Measurements from ENCODE around the gene LGI1. TPM values are rescaled to one million over a fixed set of nuclear protein-coding genes. Genes with fewer than 3 reads are reported as not detected.

The LGI1 gene
- polyA plus RNA-seq, 3 donors, result 0.03 TPM; not detected in 2

- peak in 1 of 3 donors; percentile 30 for DNase-seq
- H4K20me1 ChIP-seq (ENCODE audit: insufficient read depth, low read length), result no peaks in the 10 kb centered on the region
- Mint-ChIP-seq H3K27me3 (ENCODE audit: low read depth in 3 of 3) (peaks cover 1 to 6% (median 4%) of the 10 kb centered on the region in 3 donors), H3K4me3 (no peak overlapping the region), H3K4me1 (peaks cover 19% of the 10 kb centered on the region), H3K36me3 (no peaks in the 10 kb centered on the region), H3K9me3 (peaks cover 0 to 3% (median 0%) of the 10 kb centered on the region in 7 donors), H3K27ac (no peak overlapping the region)
- no peak overlapping the region for H2AFZ ChIP-seq (ENCODE audit: insufficient read depth, low read depth, low read length, poor library complexity, severe bottlenecking)
- no peaks in the 10 kb centered on the region for H3K27me3 ChIP-seq (ENCODE audit: control insufficient read depth in 2 of 2, insufficient read depth in 2 of 2, low read length in 2 of 2)
- H3K36me3 ChIP-seq (replicated peaks in 1 of 2; ENCODE audit: control insufficient read depth in 1 of 2, insufficient read depth in 2 of 2, low read length in 2 of 2), result no peaks in the 10 kb centered on the region
- H3K4me2 ChIP-seq (replicated peaks; ENCODE audit: extremely low read depth, low read length, poor library complexity, severe bottlenecking), result no peak overlapping the region
- TF ChIP-seq CTCF (IDR thresholded peaks at IDR 0.05), result no peak
- intact Hi-C loops (cut with micrococcal nuclease), result no loop called here
- H3K4me1 ChIP-seq (ENCODE audit: control insufficient read depth in 1 of 2, insufficient read depth in 2 of 2, low read length in 2 of 2), result peaks cover 13 to 16% of the 10 kb centered on the region in 2 donors
- 60% methylated on average over 1 of the region's 5 CpGs for WGBS (ENCODE audit: insufficient coverage)
- H3K27ac ChIP-seq (ENCODE audit: low read depth in 1 of 2, low read length in 2 of 2), result no peak overlapping the region
- H3K79me2 ChIP-seq (ENCODE audit: insufficient read depth, low read length), result no peaks in the 10 kb centered on the region
- H3K9me3 ChIP-seq (replicated peaks in 1 of 2; ENCODE audit: control insufficient read depth in 1 of 2, insufficient read depth in 1 of 2, low read length in 2 of 2), result no peaks in the 10 kb centered on the region
- H3K4me3 ChIP-seq (replicated peaks in 1 of 3; ENCODE audit: low read depth in 2 of 3, low read length in 3 of 3), result no peak overlapping the region
- H3K9ac ChIP-seq (ENCODE audit: insufficient read depth, low read length, poor library complexity, severe bottlenecking), result no peak overlapping the region
Measured at GRCh38 chr10:93715345-93715744, 42.4 kb upstream of the LGI1 start.

- no peak overlapping the region for H3K4me3 Mint-ChIP-seq
- peaks cover 1 to 12% (median 4%) of the 10 kb centered on the region in 3 donors for H3K27me3 Mint-ChIP-seq (ENCODE audit: low read depth in 3 of 3)
- no peak overlapping the region for H3K27ac ChIP-seq (ENCODE audit: low read depth in 1 of 2, low read length in 2 of 2)
- H3K79me2 ChIP-seq (ENCODE audit: insufficient read depth, low read length), result no peaks in the 10 kb centered on the region
- H3K27ac Mint-ChIP-seq, result no peak overlapping the region
- no peaks in the 10 kb centered on the region for H3K36me3 ChIP-seq (replicated peaks in 1 of 2; ENCODE audit: control insufficient read depth in 1 of 2, insufficient read depth in 2 of 2, low read length in 2 of 2)
- H3K9me3 ChIP-seq (replicated peaks in 1 of 2; ENCODE audit: control insufficient read depth in 1 of 2, insufficient read depth in 1 of 2, low read length in 2 of 2), result no peaks in the 10 kb centered on the region
- no peaks in the 10 kb centered on the region for H3K36me3 Mint-ChIP-seq
- H3K4me1 Mint-ChIP-seq, result peaks cover 27% of the 10 kb centered on the region
- no peak overlapping the region for H3K4me2 ChIP-seq (replicated peaks; ENCODE audit: extremely low read depth, low read length, poor library complexity, severe bottlenecking)
- H3K4me1 ChIP-seq (ENCODE audit: control insufficient read depth in 1 of 2, insufficient read depth in 2 of 2, low read length in 2 of 2), result peaks cover 13 to 18% of the 10 kb centered on the region in 2 donors
- H3K27me3 ChIP-seq (ENCODE audit: control insufficient read depth in 2 of 2, insufficient read depth in 2 of 2, low read length in 2 of 2), result no peaks in the 10 kb centered on the region
- no peak for DNase-seq
- no peak for TF ChIP-seq CTCF (IDR thresholded peaks at IDR 0.05)
- peaks cover 0 to 3% (median 0%) of the 10 kb centered on the region in 7 donors for H3K9me3 Mint-ChIP-seq
- no peaks in the 10 kb centered on the region for H4K20me1 ChIP-seq (ENCODE audit: insufficient read depth, low read length)
- no CpG with 5 or more reads among the region's 1 CpG for WGBS (ENCODE audit: insufficient coverage)
- H3K4me3 ChIP-seq (replicated peaks in 1 of 3; ENCODE audit: low read depth in 2 of 3, low read length in 3 of 3), result no peak overlapping the region
- no peak overlapping the region for H3K9ac ChIP-seq (ENCODE audit: insufficient read depth, low read length, poor library complexity, severe bottlenecking)
- intact Hi-C loops (cut with micrococcal nuclease), result no loop called here
- H2AFZ ChIP-seq (ENCODE audit: insufficient read depth, low read depth, low read length, poor library complexity, severe bottlenecking), result no peak overlapping the region
Measured at GRCh38 chr10:93716766-93717165, 41.0 kb upstream of the LGI1 start.

Data from CD14-positive monocyte (primary cell).